GM23248 (cell line): ENCODE measurements around the gene ARFGEF3. TPM values are rescaled to one million over a fixed set of nuclear protein-coding genes. Genes with fewer than 3 reads are reported as not detected.

ENCODE experiments used
- DNase-seq: peaks from one replicate; pipeline ENCODE4 v3.0.0-alpha.2; 2015
- H2AFZ ChIP-seq: fragments of 200-600 bp; sonication (generic); 2 replicates; pipeline ENCODE4 v1.6.1; 2016; ENCODE audit warnings: antibody characterized with exemption
- H3F3A ChIP-seq: fragments of 200-600 bp; sonication (generic); 2 replicates; pipeline ENCODE4 v1.6.1; 2016; ENCODE audit warnings: mild to moderate bottlenecking, antibody characterized with exemption, mixed run types; ENCODE audit not compliant: insufficient read depth
- H3K27ac ChIP-seq: fragments of 200-600 bp; sonication (generic); 2 replicates; pipeline ENCODE4 v1.5.1; 2016; ENCODE audit warnings: mild to moderate bottlenecking
- H3K27me3 ChIP-seq: fragments of 200-600 bp; sonication (generic); replicated peaks from 2 replicates; pipeline ENCODE4 v1.6.1; 2016; ENCODE audit warnings: mild to moderate bottlenecking; ENCODE audit not compliant: insufficient read depth
- H3K36me3 ChIP-seq: fragments of 200-600 bp; sonication (generic); 2 replicates; pipeline ENCODE4 v1.6.1; 2016; ENCODE audit warnings: low read depth, mild to moderate bottlenecking
- H3K4me1 ChIP-seq: fragments of 200-600 bp; sonication (generic); 2 replicates; pipeline ENCODE4 v1.6.1; 2016; ENCODE audit warnings: mild to moderate bottlenecking; ENCODE audit not compliant: insufficient read depth
- H3K4me2 ChIP-seq: fragments of 200-600 bp; sonication (generic); one replicate; pipeline ENCODE4 v1.6.1; 2016; ENCODE audit warnings: mild to moderate bottlenecking; ENCODE audit not compliant: unreplicated experiment
- H3K4me3 ChIP-seq: fragments of 200-600 bp; sonication (generic); 2 replicates; pipeline ENCODE4 v1.5.1; 2016; ENCODE audit warnings: mild to moderate bottlenecking
- H3K79me2 ChIP-seq: fragments of 200-600 bp; sonication (generic); 2 replicates; pipeline ENCODE4 v1.6.1; 2016; ENCODE audit warnings: mild to moderate bottlenecking; ENCODE audit not compliant: insufficient read depth
- H3K9ac ChIP-seq: fragments of 200-600 bp; sonication (generic); 2 replicates; pipeline ENCODE4 v1.6.1; 2016; ENCODE audit warnings: mild to moderate bottlenecking
- H3K9me2 ChIP-seq: fragments of 200-600 bp; sonication (generic); 2 replicates; pipeline ENCODE4 v1.6.1; 2016; ENCODE audit warnings: mixed run types, mild to moderate bottlenecking, moderate library complexity; ENCODE audit not compliant: insufficient read depth
- H3K9me3 ChIP-seq: fragments of 200-600 bp; sonication (generic); one replicate; pipeline ENCODE4 v1.6.1; 2017; ENCODE audit warnings: low read depth
- H4K20me1 ChIP-seq: fragments of 200-600 bp; sonication (generic); 2 replicates; pipeline ENCODE4 v1.6.0; 2016; ENCODE audit not compliant: insufficient read depth
- EZH2 ChIP-seq: fragments of 200-600 bp; sonication (generic); IDR thresholded peaks from 2 replicates; pipeline ENCODE4 v1.6.1; 2018; ENCODE audit warnings: antibody characterized with exemption, mild to moderate bottlenecking; ENCODE audit not compliant: insufficient read depth, poor library complexity, severe bottlenecking
- EZH2phosphoT487 ChIP-seq: fragments of 200-600 bp; sonication (generic); IDR thresholded peaks from 2 replicates; pipeline ENCODE4 v1.6.1; 2018; ENCODE audit warnings: antibody characterized with exemption, moderate library complexity, mild to moderate bottlenecking, low read depth; ENCODE audit not compliant: insufficient read depth
- WGBS, 2 experiments: methylation state at CpG; one replicate each; pipeline ENCODE4 v1.1.6; 2015 to 2017; ENCODE audit warnings: low lambda C conversion rate in 2 of 2, low coverage in 1 of 2; ENCODE audit errors: missing lambda C conversion rate in 2 of 2; 5-methylcytosine and 5-hydroxymethylcytosine counted together
- in situ Hi-C: fragments of 300-500 bp; cut with MboI; formaldehyde crosslinking; loops from 2 replicates; pipeline ENCODE4 v1.15.0; 2020
- polyA plus RNA-seq: library from polyadenylated mRNA; unstranded; fragments of >200 nt; fragmentation: Nextera tagmentation; extraction: Ambion mirVana; gene quantifications from 2 replicates; pipeline ENCODE4 v1.2.1, GENCODE V29; 2016
- total RNA-seq: library from RNA; depleted of rRNA; stranded (reverse); fragments of >200 nt; shearing (Covaris generic); gene quantifications from 2 replicates; pipeline ENCODE4 v1.2.3, GENCODE V29; 2014

The ARFGEF3 gene
- total and polyA plus RNA-seq, 2 experiments from 2014 or later, result 0.06 to 0.11 TPM

GRCh38 chr6:138231381-138231886 is 69.7 kb downstream of the ARFGEF3 start:
- Histone ChIP-seq H3K27ac (no peak overlapping the region), H4K20me1 (no peaks in the 10 kb centered on the region), H3K9ac (no peak overlapping the region), H3K4me3 (no peak overlapping the region), H3K4me1 (no peaks in the 10 kb centered on the region), H3K36me3 (no peaks in the 10 kb centered on the region), H3K9me3 (no peaks in the 10 kb centered on the region), H3K4me2 (no peak overlapping the region), H3F3A (no peaks in the 10 kb centered on the region), H3K79me2 (no peaks in the 10 kb centered on the region), H3K27me3 (peaks cover 4% of the 10 kb centered on the region; the same call in 1 of the 2 replicates), H3K9me2 (no peaks in the 10 kb centered on the region), H2AFZ (no peak overlapping the region)
- WGBS, 2 experiments, result 30 to 33% methylated on average over 4 of the region's 4 CpGs
- in situ Hi-C loops, result no loop called here
- TF ChIP-seq EZH2 (no peak), EZH2phosphoT487 (no peak)
- no peak for DNase-seq

DNA sequence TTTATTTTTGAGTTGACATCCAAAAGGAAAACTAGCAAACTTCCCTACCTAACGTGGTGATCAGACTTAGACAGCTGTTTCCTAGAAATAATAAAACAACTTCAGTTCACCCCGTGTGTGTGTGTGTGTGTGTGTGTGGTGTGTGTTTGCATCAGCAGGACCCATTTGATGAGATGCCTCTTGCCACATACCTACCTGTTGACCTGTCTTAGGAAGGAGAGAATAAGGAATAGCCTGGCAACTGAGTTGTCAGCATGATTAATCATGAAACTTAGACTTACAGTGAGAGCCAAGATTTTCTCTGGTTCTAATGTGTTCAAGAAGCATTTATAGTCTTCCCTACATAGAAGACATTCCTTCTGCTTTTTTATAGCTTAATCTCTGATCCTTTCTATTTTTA is 72.6 kb downstream of the ARFGEF3 start:
- no peak overlapping the region for H3K4me3 ChIP-seq
- no peak overlapping the region for H3K27ac ChIP-seq
- H3K9ac ChIP-seq, result no peak overlapping the region
- H3K79me2 ChIP-seq, result no peaks in the 10 kb centered on the region
- no peaks in the 10 kb centered on the region for H3K9me3 ChIP-seq
- no peaks in the 10 kb centered on the region for H3K36me3 ChIP-seq
- no peaks in the 10 kb centered on the region for H4K20me1 ChIP-seq
- DNase-seq, result no peak
- no peak for TF ChIP-seq EZH2
- no peak for TF ChIP-seq EZH2phosphoT487
- no peak overlapping the region for H3K4me2 ChIP-seq
- 24 to 36% methylated on average over 2 of the region's 2 CpGs for WGBS, 2 experiments
- no peaks in the 10 kb centered on the region for H3K9me2 ChIP-seq
- H3F3A ChIP-seq, result no peaks in the 10 kb centered on the region
- in situ Hi-C loops, result no loop called here
- no peaks in the 10 kb centered on the region for H3K4me1 ChIP-seq
- H3K27me3 ChIP-seq, result peaks cover 4% of the 10 kb centered on the region; the same call in 1 of the 2 replicates
- H2AFZ ChIP-seq, result no peak overlapping the region

DNA sequence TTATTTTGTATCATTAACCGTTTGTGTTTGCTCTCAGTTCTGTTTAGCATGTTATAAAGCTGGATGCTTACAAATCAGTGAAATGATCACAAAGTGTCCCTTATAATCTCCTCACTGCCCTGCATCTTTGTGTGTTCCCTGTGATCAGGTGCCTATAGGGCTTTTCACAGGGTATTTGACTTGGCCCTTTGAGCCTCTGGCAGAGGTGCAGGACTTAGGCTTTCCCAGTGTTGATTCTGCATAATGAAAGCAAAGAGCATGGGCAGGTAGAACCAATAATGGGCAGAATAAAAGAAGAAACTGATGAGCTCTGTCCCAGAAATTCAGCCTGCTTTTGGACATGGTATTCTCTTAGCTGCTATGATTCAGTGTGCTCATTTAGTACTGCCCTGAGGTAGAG is 73.5 kb downstream of the ARFGEF3 start:
- no peak overlapping the region for H3K4me3 ChIP-seq
- no peaks in the 10 kb centered on the region for H3F3A ChIP-seq
- TF ChIP-seq EZH2phosphoT487, result no peak
- no peak for TF ChIP-seq EZH2

GRCh38 chr6:138235693-138236092 is 74.0 kb downstream of the ARFGEF3 start:
- no peak overlapping the region for H3K4me2 ChIP-seq
- no peaks in the 10 kb centered on the region for H3K79me2 ChIP-seq
- no peaks in the 10 kb centered on the region for H3K9me2 ChIP-seq
- no peak for TF ChIP-seq EZH2phosphoT487
- TF ChIP-seq EZH2, result no peak
- H2AFZ ChIP-seq, result no peak overlapping the region
- no peaks in the 10 kb centered on the region for H3K27me3 ChIP-seq
- 85 to 91% methylated on average over 1 of the region's 1 CpG for WGBS, 2 experiments
- no peak for DNase-seq
- H4K20me1 ChIP-seq, result no peaks in the 10 kb centered on the region
- in situ Hi-C loops, result no loop called here
- H3K36me3 ChIP-seq, result no peaks in the 10 kb centered on the region
- no peaks in the 10 kb centered on the region for H3F3A ChIP-seq
- H3K4me3 ChIP-seq, result no peak overlapping the region
- H3K4me1 ChIP-seq, result no peaks in the 10 kb centered on the region
- no peaks in the 10 kb centered on the region for H3K9me3 ChIP-seq
- no peak overlapping the region for H3K27ac ChIP-seq
- H3K9ac ChIP-seq, result no peak overlapping the region

More for the DNA sequence above, 73.5 kb downstream of the ARFGEF3 start:
- Histone ChIP-seq H4K20me1 (no peaks in the 10 kb centered on the region), H2AFZ (no peak overlapping the region), H3K9ac (no peak overlapping the region), H3K9me2 (no peaks in the 10 kb centered on the region), H3K4me2 (no peak overlapping the region), H3K9me3 (no peaks in the 10 kb centered on the region), H3K4me1 (no peaks in the 10 kb centered on the region), H3K79me2 (no peaks in the 10 kb centered on the region), H3K27ac (no peak overlapping the region), H3K36me3 (no peaks in the 10 kb centered on the region), H3K27me3 (peaks cover 4% of the 10 kb centered on the region; the same call in 1 of the 2 replicates)
- in situ Hi-C loops, result no loop called here
- WGBS, 2 experiments, result 43 to 59% methylated on average over 1 of the region's 1 CpG
- DNase-seq, result no peak

- Histone ChIP-seq H3K36me3 (no peaks in the 10 kb centered on the region), H3F3A (no peaks in the 10 kb centered on the region), H3K4me1 (no peaks in the 10 kb centered on the region), H4K20me1 (no peaks in the 10 kb centered on the region), H2AFZ (no peak overlapping the region), H3K9ac (no peak overlapping the region), H3K9me2 (no peaks in the 10 kb centered on the region), H3K27ac (no peak overlapping the region), H3K4me3 (no peak overlapping the region), H3K9me3 (no peaks in the 10 kb centered on the region), H3K79me2 (no peaks in the 10 kb centered on the region), H3K27me3 (no peaks in the 10 kb centered on the region), H3K4me2 (no peak overlapping the region)
- WGBS, 2 experiments, result 84 to 85% methylated on average over 2 of the region's 2 CpGs
- no peak for TF ChIP-seq EZH2
- TF ChIP-seq EZH2phosphoT487, result no peak
- in situ Hi-C loops, result no loop called here
- DNase-seq, result no peak
Observed at GRCh38 chr6:138237463-138237862, 75.7 kb downstream of the ARFGEF3 start.
